Activated naive CD8-positive, alpha-beta T cell treated with anti-CD3 and anti-CD28 coated beads, Interleukin-2, amount 50 U/mL, for 24 hours (primary cell): Measurements from ENCODE around the gene DCP1B.

ENCODE experiments used
- ATAC-seq: fragments of 150-1000 bp; cut with Tn5 transposase; one replicate; pipeline ENCODE4 v1.10.0; 2021
- DNase-seq: peaks from one replicate; pipeline ENCODE4 v3.0.0; 2021
- H3K27ac Mint-ChIP-seq: one replicate; pipeline ENCODE4 v1.8.0; 2021; ENCODE audit warnings: mild to moderate bottlenecking, mixed read lengths
- H3K27me3 Mint-ChIP-seq: one replicate; pipeline ENCODE4 v1.8.0; 2021; ENCODE audit warnings: mixed read lengths
- H3K36me3 Mint-ChIP-seq: one replicate; pipeline ENCODE4 v1.8.0; 2021; ENCODE audit warnings: low read depth, mixed read lengths
- H3K4me1 Mint-ChIP-seq: one replicate; pipeline ENCODE4 v1.8.0; 2021; ENCODE audit warnings: mixed read lengths
- H3K4me3 Mint-ChIP-seq: one replicate; pipeline ENCODE4 v1.8.0; 2021; ENCODE audit warnings: mild to moderate bottlenecking, moderate library complexity, mixed read lengths
- H3K9me3 Mint-ChIP-seq: one replicate; pipeline ENCODE4 v1.8.0; 2021; ENCODE audit warnings: mixed read lengths

The DCP1B gene

DNA sequence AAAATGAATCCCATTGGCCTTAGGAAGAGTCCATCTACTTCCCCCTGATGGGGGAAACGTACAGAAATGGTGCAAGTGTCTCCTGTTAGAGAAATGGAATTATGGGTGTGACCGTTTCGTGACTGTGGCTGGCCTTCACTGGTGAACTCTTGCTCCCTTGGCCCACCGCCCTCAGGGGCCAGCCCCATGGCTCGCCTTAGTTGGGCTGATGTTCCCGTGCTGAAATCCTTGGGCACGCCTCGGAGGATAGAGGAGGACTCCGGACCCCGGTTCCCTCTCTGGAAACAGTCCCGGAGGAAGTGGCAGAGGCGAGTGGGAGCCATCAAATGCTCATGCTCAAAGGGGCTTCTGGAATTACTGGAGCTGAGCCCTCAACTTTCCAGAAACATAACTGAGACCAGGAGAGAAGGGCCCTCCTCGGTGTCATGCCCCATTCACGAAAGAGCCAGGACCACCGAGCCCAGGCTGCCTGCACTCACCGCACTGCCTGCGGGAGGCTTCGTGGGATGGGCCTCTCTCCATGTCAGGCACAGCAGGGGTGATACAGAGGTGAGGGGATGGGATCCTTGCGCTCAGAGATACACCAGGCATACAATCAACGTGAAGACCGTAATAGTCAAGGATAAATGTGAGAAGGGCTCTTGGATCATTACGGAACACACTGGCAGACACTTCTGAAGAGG is 75.7 kb downstream of the DCP1B start:
- no peak for DNase-seq
- no peak for ATAC-seq
- H3K27ac Mint-ChIP-seq, result no peak overlapping the region
- H3K9me3 Mint-ChIP-seq, result no peaks in the 10 kb centered on the region
- H3K4me1 Mint-ChIP-seq, result peaks cover 23% of the 10 kb centered on the region
- no peaks in the 10 kb centered on the region for H3K36me3 Mint-ChIP-seq
- no peak overlapping the region for H3K4me3 Mint-ChIP-seq
- H3K27me3 Mint-ChIP-seq, result no peaks in the 10 kb centered on the region

DNA sequence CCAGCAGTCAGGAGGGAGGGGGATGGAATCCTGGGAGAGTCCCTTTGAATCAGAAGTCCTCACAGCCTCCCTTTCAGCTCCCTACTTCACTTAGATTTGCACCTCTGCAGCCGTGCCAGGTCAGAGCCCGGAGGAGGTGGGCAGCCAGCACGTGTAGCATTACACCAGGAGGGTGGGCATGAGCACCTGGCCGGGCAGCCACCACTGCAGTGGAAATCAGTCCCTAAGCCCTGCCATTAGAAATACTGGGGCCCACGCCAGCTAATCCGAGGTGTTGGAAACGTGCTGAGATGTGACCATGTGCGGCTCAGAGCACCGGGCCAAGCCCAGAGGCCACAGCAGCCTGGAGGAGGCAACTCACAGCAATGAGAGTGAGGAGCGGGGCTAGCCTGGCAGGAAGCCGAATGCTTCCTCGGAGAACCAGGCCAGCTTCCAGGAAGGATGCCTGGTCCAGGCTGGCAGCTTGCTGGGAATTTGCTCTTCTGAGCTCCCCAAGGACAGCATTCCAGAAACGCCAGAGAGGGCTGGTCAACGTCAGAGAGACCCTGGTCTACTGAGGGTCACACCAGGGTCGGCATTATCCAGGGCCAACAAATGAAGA is 76.4 kb downstream of the DCP1B start:
- Mint-ChIP-seq H3K36me3 (no peaks in the 10 kb centered on the region), H3K27me3 (no peaks in the 10 kb centered on the region), H3K27ac (no peak overlapping the region), H3K9me3 (no peaks in the 10 kb centered on the region), H3K4me1 (peaks cover 21% of the 10 kb centered on the region), H3K4me3 (no peak overlapping the region)
- DNase-seq (no peak), ATAC-seq (no peak)

DNA sequence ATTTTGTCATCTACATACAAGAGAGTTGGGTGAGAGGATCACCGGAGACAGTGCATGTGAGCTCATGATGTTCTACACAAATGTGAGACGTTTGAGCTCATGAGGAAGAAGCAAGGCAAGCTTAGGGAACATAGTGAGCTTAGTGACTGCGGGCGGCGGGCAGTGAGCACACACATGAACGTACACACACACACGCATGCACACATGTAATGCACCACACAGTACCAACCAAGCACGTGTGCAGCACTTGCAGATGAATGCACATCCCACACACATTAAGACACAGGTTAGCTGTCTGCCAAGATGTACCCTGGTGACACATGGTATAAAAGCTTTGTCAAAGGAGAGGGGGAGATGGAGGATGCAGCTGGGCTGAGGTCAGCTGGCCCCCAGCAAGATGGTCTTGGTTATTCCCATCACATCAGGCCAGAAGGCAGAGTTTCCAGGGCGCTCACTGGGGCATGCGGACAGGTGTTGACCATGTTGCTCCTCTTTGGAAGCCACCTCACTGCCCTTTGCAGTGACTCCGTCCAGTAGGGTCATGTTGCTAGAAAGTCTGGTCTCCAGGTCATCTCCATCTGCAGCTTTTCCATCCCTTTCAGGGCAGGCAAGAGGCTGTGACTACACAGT is 77.1 kb downstream of the DCP1B start:
- no peak overlapping the region for H3K27ac Mint-ChIP-seq
- H3K9me3 Mint-ChIP-seq, result no peaks in the 10 kb centered on the region
- no peak for DNase-seq
- H3K4me3 Mint-ChIP-seq, result no peak overlapping the region
- no peaks in the 10 kb centered on the region for H3K27me3 Mint-ChIP-seq
- no peak for ATAC-seq
- H3K36me3 Mint-ChIP-seq, result no peaks in the 10 kb centered on the region
- peaks cover 15% of the 10 kb centered on the region for H3K4me1 Mint-ChIP-seq

DNA sequence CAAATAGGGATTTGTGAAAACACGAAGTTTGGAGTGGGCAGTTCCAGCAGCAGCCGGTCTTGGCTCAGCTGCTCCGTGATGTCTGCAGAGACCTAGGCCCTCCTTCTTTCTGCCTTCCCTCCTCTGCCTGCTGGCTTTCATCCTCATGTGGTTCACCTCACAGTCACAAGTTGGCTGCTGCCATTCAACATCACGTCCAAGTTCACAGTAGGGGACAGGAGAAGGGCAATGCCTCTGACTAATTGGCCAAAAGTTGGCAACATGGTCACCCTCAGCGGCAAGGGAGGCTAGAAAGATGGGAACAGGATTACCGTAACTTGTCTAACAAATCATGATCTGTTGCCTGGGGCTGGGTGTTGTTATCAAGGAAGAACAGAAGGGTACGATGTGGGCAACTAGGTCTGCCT is 78.0 kb downstream of the DCP1B start:
- DNase-seq (no peak), ATAC-seq (no peak)
- no peaks in the 10 kb centered on the region for H3K27me3 Mint-ChIP-seq
- no peaks in the 10 kb centered on the region for H3K9me3 Mint-ChIP-seq
- H3K4me1 Mint-ChIP-seq, result peaks cover 15% of the 10 kb centered on the region
- H3K4me3 Mint-ChIP-seq, result no peak overlapping the region
- H3K36me3 Mint-ChIP-seq, result no peaks in the 10 kb centered on the region
- H3K27ac Mint-ChIP-seq, result no peak overlapping the region

DNA sequence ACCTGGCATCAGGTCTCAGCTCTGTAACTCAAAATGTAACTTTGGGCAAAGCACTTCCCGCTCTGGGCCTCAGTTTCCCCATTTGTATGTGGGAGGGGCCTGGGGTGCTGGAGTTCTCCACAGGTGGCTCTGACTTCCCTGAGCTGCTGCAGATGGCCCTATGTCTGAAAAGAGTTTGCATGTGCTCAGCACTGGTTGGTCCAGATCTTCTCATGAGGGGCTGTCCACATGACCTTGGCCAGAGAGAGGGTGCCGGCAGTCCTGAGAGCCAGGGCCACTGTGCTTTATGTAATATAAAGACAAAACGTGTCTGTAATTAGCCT is 78.6 kb downstream of the DCP1B start:
- H3K4me1 Mint-ChIP-seq, result peaks cover 19% of the 10 kb centered on the region
- H3K27me3 Mint-ChIP-seq, result no peaks in the 10 kb centered on the region
- no peak overlapping the region for H3K27ac Mint-ChIP-seq
- DNase-seq (no peak), ATAC-seq (no peak)
- no peaks in the 10 kb centered on the region for H3K36me3 Mint-ChIP-seq
- no peak overlapping the region for H3K4me3 Mint-ChIP-seq
- no peaks in the 10 kb centered on the region for H3K9me3 Mint-ChIP-seq

DNA sequence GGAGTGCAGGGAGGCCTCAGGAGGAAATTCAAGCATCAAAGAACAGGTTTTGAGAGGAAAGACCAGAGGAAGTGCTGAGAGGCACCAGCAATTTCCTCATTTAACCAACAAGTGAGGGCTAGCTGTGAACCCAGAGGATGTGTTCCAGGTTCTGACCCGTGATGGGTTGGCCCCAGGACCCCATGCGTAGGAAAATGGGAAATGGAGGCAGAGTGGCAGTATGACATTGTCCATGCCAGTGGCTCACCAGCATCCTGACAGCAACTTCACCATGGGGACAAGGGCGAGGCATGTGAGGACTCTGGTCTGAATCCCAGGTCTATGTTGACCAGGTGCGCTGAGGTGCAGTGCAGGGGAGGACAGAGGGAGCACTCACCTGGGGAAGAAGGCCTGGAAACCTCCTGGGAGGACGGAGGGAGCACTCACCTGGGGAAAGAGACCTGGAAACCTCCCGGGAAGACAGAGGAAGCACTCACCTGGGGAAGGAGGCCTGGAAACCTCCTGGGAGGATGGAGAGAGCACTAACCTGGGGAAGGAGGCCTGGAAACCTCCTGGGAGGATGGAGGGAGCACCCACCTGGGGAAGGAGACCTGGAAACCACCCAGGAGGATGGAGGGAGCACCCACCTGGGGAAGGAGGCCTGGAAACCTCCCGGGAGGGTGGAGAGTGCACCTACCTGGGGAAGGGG is 79.1 kb downstream of the DCP1B start:
- H3K27ac Mint-ChIP-seq, result no peak overlapping the region
- H3K27me3 Mint-ChIP-seq, result no peaks in the 10 kb centered on the region
- no peaks in the 10 kb centered on the region for H3K9me3 Mint-ChIP-seq
- ATAC-seq, result no peak
- DNase-seq, result no peak
- peaks cover 17% of the 10 kb centered on the region for H3K4me1 Mint-ChIP-seq
- H3K4me3 Mint-ChIP-seq, result no peak overlapping the region
- H3K36me3 Mint-ChIP-seq, result no peaks in the 10 kb centered on the region

DNA sequence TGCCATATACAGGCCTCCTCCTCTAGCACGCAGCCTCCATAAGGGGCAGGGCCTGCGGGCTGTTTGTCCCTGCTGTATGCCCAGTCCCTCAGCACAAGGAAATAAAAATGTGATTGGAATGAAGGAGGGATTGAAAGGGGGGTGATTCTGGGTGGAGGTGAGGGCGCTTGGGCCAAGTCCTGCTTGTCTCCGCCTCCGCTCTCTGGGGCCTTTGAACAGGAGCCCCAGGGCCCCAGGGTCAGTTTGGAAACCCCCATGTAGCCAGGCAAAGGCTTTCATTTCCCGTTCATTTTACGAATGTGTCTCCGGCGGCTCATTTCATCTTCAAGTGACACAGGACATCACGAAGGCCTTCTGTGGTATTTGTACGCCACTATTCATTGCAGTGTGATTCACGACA is 81.3 kb downstream of the DCP1B start:
- H3K36me3 Mint-ChIP-seq, result no peaks in the 10 kb centered on the region
- ATAC-seq (no peak), DNase-seq (no peak)
- no peak overlapping the region for H3K4me3 Mint-ChIP-seq
- H3K27ac Mint-ChIP-seq, result no peak overlapping the region
- peaks cover 16% of the 10 kb centered on the region for H3K4me1 Mint-ChIP-seq
- H3K9me3 Mint-ChIP-seq, result no peaks in the 10 kb centered on the region
- no peaks in the 10 kb centered on the region for H3K27me3 Mint-ChIP-seq

DNA sequence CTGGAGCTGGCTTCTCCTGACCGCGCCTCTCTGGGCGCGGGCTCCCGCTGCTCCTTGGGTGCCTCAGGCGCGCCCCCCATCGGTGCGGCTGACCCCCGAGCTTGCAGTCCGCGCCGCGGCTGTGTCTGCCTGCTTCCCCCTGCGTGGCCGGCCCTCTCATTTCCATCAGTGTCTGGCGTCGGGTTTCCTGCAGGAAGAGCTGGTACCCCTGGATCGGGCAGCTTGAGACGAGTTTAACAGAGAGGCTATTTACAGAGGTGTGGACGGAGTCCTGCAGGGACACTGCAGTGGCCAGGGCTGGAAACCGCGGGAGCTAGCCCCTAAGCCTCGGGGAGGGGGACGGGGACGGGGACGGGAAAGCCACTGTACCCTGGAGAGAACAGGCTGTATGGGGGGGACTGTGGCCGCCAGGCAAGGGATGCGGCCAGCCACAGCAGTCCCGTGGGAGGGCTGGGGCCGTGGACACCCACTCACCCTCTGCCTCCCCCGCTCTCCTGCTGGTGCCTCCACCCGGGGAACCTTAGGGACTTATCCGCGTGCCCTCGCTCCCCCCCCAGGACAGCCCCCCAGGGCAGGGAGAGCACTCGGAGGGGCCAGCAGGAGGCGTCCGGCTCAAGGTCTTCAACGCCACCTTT is 82.1 kb downstream of the DCP1B start:
- H3K27ac Mint-ChIP-seq, result no peak overlapping the region
- no peaks in the 10 kb centered on the region for H3K27me3 Mint-ChIP-seq
- H3K4me3 Mint-ChIP-seq, result no peak overlapping the region
- no peak for ATAC-seq
- peaks cover 16% of the 10 kb centered on the region for H3K4me1 Mint-ChIP-seq
- H3K9me3 Mint-ChIP-seq, result no peaks in the 10 kb centered on the region
- no peaks in the 10 kb centered on the region for H3K36me3 Mint-ChIP-seq
- no peak for DNase-seq

DNA sequence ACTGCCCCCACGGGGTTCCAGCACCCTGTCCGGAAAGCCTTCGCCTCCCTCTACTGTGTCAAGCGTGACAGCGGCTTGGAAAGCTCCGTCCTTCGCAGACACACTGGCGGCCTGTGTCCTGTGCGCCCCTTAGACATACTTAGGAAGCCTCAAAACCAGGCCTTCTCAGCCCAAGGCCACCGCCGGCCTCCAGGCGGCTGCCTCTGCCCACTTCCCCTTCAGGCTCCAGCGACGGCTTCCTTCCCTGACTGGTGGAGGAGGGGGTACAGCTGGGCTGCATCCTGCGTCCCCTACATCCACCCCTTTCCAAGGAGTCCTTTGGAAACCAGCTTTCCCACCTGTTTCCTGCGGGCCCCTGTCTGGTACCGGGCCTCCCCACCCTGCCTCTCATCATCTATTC is 83.3 kb downstream of the DCP1B start:
- Mint-ChIP-seq H3K4me3 (no peak overlapping the region), H3K36me3 (no peaks in the 10 kb centered on the region), H3K27me3 (peaks cover 4% of the 10 kb centered on the region), H3K4me1 (peaks cover 22% of the 10 kb centered on the region), H3K9me3 (no peaks in the 10 kb centered on the region), H3K27ac (no peak overlapping the region)
- ATAC-seq (no peak), DNase-seq (no peak)

DNA sequence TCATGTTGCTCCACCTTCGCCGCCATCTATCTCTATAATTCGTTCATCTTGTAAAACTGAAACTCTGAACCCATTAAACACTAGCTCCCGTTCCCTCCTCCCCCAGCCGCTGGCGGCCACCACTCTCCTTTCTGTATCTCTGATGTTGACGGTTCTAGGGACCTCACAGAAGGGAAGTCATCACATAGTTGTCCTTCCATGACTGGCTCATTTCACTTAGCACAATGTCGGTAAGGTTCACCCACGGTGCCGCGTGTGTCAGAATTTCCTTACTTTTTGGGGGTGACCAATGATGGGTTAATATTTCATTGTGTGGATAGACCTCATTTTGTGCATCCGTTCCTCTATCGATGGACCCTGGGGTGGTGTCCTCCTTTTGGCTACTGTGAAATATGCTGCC is 83.8 kb downstream of the DCP1B start:
- no peak overlapping the region for H3K27ac Mint-ChIP-seq
- H3K4me3 Mint-ChIP-seq, result no peak overlapping the region
- H3K27me3 Mint-ChIP-seq, result peaks cover 4% of the 10 kb centered on the region
- ATAC-seq (no peak), DNase-seq (no peak)
- H3K9me3 Mint-ChIP-seq, result no peaks in the 10 kb centered on the region
- peaks cover 26% of the 10 kb centered on the region for H3K4me1 Mint-ChIP-seq
- H3K36me3 Mint-ChIP-seq, result no peaks in the 10 kb centered on the region

DNA sequence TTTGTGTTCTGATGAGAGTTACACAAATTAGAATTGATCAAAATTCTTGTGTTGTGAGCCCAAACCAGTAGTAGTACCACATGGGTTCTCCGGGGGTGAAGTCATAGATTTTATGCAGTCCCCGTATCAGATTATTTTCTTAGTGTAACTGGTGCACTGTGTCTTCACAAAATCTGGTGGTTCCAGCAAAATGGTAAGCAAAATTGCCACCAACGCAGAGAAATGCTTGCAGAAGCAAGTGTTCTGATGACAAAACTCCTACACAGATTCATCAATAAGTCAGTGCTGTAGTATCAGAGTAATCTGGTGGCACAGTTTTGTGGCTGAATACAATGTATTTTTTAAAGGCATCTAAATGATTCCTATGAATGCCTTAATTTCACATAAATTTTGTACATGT is 84.5 kb downstream of the DCP1B start:
- H3K36me3 Mint-ChIP-seq, result no peaks in the 10 kb centered on the region
- H3K4me3 Mint-ChIP-seq, result no peak overlapping the region
- H3K27me3 Mint-ChIP-seq, result peaks cover 4% of the 10 kb centered on the region
- peaks cover 26% of the 10 kb centered on the region for H3K4me1 Mint-ChIP-seq
- no peak overlapping the region for H3K27ac Mint-ChIP-seq
- no peaks in the 10 kb centered on the region for H3K9me3 Mint-ChIP-seq
- DNase-seq (no peak), ATAC-seq (no peak)

DNA sequence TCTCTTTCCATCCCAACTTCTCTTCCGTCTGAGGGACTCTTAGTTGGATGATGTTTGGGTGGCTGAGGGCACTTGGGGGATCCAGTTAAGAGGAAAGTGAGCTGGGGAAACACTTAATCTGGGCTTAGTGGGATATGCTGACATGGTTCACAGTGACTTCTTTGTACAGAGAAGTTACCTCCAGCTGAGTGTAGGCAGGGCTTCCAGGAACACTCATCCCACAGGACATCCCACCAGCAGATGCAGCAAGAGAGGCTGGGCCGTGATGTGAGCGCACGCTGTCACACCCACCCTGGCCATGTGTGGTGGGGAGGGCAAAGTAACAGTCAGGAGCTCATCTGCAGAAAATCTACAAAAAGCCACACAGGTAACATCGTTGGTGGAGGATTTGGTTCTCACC is 85.0 kb downstream of the DCP1B start:
- Mint-ChIP-seq H3K4me3 (no peak overlapping the region), H3K36me3 (no peaks in the 10 kb centered on the region), H3K27me3 (peaks cover 4% of the 10 kb centered on the region), H3K27ac (no peak overlapping the region), H3K9me3 (no peaks in the 10 kb centered on the region), H3K4me1 (peaks cover 22% of the 10 kb centered on the region)
- DNase-seq (no peak), ATAC-seq (no peak)

DNA sequence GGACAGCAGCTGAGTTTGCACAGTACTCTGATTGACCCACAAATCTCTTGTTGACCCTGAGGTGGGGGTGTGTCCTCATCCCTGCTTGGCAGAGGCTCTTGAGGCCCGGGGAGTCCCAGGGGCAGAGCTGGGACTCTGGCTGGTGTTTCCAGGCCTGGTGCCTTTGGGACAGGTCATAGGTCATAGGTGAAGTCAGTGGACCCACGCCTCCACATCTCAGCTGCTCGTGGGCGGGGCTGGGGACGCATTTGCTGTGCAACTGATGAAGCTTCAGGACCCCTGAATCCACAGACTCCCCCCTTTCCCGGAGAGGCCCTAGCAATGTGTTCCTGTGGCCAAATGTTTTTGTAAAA is 85.4 kb downstream of the DCP1B start:
- Mint-ChIP-seq H3K27me3 (peaks cover 4% of the 10 kb centered on the region), H3K9me3 (no peaks in the 10 kb centered on the region), H3K4me3 (no peak overlapping the region), H3K4me1 (peaks cover 20% of the 10 kb centered on the region), H3K27ac (no peak overlapping the region), H3K36me3 (no peaks in the 10 kb centered on the region)
- DNase-seq, result no peak
- ATAC-seq, result no peak

DNA sequence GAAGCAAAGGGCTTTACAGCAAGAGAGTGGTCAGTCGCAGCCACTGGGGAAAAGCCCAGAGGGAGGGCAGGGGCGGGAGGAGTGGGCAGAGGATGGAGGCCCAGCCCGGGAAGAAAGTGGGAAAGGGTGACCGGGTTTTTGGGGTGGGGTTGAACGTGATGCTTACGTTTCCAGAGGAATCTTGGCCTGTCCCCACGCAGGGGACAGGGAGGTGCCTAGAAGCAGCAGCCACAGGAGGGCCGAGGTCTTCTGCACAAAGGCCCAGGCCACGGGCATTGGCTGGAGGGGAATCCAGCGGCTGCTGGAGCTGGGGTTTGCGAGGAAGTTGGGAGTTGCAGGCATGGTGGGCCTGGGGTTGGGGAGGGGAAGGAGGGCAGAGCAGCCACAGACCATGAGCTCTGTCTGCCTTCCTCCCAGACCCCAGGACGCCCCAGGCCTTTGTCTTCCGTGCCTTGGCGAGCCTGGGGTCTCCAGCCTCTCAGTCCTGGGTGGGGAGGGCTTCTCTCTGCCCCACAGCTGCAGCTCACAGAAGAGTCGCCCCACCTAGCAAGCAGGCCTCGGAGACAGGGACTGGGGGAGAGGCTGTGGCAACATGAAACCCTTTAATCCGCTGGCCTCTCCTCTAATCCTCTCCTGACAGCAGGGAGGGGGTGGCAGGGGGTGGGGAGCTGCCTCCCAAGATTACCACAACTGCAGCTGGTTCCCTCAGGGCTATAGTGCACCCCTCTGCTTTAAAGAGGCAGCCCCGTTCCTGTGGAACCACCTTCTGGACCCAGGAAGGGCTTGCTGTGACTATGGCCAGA is 86.0 kb downstream of the DCP1B start, which contains the start of gene CACNA2D4:
Gene CACNA2D4, minus strand, starts transcription at position 572 of the 803 bp plus-strand sequence. Its CDS starts 179 bp downstream, at position 393.
- Mint-ChIP-seq H3K4me1 (peaks cover 19% of the 10 kb centered on the region), H3K9me3 (no peaks in the 10 kb centered on the region), H3K36me3 (no peaks in the 10 kb centered on the region), H3K27me3 (peaks cover 4% of the 10 kb centered on the region), H3K4me3 (peak within 1 kb of the TSS; percentile 62), H3K27ac (no peak within 1 kb of the TSS)
- no peak for ATAC-seq
- DNase-seq, result no peak
